NCI-H1436 (cell line): ENCODE data around the gene ROMO1.
"Not testable (repeated sequence)": the region's sequence is repeated elsewhere in the genome, so short reads cannot be mapped to it uniquely, and the experiment has no call there.

Experiments used
- DNase-seq: peaks from one replicate; lab custom pipeline; 2025; lab: John Stamatoyannopoulos, UW

The ROMO1 gene

GRCh38 chr20:35731469-35731788 is 32.2 kb downstream of the ROMO1 start:
- no peak for DNase-seq

- DNase-seq: no peak
Measured at GRCh38 chr20:35731862-35732643, 32.8 kb downstream of the ROMO1 start.

GRCh38 chr20:35732644-35732982 is 33.4 kb downstream of the ROMO1 start:
- DNase-seq: no peak

DNA sequence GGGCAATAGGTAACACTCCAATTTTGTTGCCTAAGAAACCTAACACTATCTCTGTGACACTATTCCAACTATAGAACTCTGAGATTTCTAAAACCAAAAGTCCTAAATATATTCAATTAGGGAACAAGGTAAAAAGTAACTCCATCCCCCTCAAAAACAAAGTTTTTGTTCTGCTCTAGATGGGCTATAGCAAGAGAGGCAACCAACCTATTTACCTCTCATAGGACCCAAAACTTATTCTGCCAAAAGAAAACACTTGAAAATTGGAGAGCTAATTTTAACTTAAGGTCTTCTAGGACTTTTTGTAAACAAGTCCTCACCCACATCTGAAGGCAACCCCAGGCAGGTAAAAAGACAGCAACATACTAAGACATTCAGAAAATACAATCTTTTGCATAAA is 35.2 kb downstream of the ROMO1 start:
- DNase-seq: no peak

DNA sequence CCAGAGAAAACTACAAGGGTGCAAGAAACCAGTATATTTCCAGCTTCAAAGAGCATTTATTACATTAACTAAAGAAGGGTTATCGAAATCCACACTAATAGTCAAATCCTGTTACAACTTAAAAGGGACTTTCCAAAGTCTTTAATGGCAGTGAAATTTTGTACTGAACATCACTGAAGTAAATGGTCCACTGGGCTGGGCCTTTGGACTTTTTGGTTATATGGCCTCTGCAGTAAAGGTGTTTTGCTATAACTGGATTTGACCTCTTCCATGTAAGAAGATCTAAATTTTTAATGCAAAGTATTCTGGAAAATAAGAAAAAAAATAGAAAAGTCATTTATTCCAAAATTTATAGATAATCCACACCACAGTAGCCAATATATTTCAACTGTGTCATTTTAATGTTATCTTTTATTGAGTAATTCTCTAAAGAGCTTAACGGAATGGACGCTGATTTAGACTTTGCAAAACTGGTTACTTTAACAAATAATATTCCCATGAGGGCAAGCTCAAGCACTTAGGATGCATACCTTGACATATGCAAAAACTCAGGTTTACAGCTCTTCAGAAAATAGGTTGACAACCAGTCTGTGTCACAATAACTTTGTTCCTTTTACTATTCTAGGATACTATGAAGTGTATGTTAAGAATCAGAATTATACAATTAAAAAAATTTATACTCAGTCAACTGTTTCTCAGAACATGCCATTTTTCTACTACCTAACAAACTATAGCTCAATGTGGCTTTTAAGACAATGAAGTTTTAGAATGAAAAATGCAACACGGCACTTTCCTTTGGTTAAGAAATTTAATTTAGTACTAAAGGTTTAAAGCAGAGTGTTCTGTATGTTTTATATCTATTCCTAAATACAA is 35.8 kb downstream of the ROMO1 start:
- no peak for DNase-seq

- no peak for DNase-seq
Measured at GRCh38 chr20:35735826-35736470, 36.7 kb downstream of the ROMO1 start.

- DNase-seq: no peak
Measured at GRCh38 chr20:35737865-35738333, 38.7 kb downstream of the ROMO1 start.

DNA sequence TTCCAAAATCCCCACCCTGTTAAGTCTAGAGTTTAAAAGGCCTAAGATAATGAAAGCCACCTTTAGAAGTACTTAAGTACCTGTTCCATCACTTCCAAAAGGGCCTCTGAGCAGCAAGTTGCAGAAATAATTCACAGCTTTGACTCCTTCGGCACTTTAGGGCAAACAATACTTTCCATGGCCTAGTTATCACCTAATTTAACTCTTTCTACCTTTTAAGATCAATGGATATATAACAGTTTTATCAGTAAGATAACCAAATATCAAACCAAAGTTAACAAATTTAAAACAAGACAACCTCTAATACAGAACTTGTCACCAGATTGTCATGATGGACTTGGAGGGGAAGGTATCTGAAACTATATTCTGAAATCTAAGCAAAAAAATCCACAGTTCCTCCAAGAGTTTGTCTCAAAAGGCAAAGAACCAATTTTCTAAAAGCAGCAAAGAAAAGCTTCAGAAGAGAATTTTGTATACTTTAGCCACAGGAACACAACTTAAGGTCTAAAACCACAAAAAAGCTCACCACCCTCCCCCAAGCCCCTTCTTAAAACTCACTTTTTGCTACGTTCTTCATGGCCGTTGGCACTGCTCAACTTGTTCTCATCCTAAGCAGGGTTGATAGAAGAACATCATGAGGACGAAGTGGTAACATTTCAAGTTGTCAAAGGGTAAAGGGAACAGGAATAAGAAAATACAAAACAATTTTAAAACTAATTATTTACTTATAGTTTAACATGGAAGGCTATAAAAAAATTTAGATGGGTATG is 39.4 kb downstream of the ROMO1 start:
- no peak for DNase-seq

GRCh38 chr20:35739294-35740163 is 40.3 kb downstream of the ROMO1 start:
- no peak for DNase-seq

- peak; percentile 100 for DNase-seq
Measured at GRCh38 chr20:35741892-35742740, 42.9 kb downstream of the ROMO1 start, which contains the start of gene RBM39. Gene RBM39 (minus strand): TSS chr20:35742260. CDS start chr20:35740874, 1,386 bp downstream.

DNA sequence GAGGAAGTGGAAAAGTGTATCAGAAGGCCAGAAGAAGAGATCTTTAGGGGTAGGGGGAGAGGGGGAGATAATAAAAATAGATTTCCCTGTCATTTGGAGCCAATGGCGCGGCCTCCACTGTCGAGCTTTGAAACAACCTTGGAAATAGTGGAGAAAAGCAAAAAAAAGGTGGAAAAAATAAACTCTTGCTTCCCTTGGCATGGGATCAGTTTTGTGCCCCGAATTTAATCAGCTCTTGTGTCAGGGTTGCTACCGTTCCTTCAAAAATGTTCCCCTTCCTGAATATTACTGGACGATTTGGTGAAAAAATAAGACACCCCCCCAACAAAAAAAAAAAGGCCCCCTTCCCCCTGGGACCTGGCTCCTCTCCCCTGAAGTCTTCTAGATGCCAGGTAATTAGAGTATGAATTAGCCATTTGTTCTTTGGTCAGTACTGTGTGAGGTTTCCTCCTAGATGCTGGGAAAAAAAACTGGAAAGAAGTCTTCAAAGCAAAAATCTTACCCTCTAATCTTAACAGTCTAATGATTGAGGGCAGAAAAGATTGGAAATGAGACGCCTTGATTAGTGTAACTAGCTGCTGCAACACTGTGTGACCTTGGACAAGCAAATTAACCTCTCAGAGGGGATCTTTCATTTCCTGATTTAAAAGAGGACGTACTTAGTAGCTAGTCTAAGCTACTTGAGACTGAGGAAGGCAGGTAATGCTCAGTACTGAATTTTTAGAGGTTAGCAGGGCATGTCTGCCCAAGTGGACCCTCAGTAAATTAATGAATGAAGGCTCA is 43.7 kb downstream of the ROMO1 start:
- peak; percentile 21 for DNase-seq

DNA sequence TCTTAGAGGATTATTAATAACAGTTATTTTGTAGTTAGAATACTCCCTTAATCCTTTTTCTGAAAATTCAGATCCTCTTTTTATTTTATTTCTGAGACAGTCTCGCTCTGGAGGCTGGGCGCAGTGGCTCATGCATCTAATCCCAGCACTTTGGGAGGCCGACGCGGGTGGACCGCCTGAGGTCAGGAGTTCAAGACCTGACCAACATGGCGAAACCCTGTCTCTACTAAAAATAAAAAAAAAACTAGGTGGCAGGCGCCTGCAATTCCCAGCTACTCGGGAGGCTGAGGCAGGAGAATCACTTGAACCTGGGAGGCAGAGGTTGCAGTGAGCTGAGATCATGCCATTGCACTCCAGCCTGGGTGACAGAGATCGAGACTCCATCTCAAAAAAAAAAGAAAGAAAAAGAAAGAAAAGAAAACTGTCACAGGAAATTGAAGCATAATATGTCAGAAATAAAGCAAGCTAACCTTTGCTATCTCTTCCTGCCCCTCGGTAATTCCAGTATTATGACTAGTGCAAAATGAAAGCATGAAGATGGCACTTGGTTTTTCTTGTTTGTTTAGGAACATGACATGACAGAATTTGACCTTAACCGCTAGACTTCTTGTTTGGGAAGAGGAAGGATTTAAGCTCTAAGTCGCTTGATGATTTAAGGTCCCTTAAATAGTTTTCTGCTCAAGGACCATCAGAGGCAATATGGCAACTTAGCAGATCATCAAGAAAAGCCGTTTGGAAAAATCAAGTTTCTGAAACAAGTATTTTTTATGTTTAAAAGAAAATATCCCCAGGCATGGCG is 44.7 kb downstream of the ROMO1 start:
- DNase-seq: no peak

- not testable (repeated sequence) for DNase-seq
Measured at GRCh38 chr20:35744492-35744841, 45.3 kb downstream of the ROMO1 start.
